ENCODE data around the gene KCNQ1. TPM values are rescaled to one million over a fixed set of nuclear protein-coding genes. Genes with fewer than 3 reads are reported as not detected.
A peak's percentile ranks its signal among the peaks of the same experiment; 100 is the strongest.

Gene KCNQ1
- total and polyA plus RNA-seq, 2 of the 13 experiments (the other 11 are each of a cell fraction or from before 2014, with no cell fraction given): 0.02 to 0.08 TPM

DNA sequence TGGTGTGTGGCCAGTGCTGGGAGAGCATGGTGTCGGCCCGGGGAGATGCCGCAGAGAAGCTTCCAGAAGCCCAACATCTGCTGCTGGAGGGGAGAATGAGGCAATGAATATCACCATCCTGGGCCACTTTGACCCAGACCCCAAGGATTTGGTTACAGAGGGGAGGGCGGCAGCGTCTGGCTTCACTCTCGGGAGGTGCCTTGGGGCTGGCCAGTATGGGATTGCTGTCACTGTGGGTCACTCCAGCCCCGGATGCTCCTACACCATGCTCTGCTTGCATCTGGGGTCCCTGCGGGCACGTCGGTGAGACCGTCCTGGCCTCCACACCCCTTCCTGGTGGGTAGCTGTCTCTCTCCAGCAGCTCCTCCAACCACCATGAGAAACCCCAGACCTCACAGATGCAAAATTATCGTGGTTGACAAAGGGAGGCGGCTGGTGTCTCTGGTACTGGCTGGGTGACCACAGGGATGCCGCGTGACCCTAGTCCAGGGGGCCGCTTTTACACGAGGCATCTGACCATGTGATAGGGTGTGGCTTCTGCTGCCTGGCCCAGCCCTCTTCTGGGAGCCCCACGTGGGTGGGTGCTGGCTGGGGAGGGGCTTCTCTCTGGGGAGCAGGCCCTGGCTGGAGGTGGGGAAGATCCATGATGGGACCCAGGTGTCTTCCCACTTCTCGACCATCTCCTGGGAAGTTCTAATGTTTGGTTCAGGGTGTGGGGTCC is 5.7 kb downstream of the KCNQ1 start:
- CTCF ChIA-PET (ENCODE audit: low intra/inter-chr PET ratio, low total read pairs): no interaction called here
- no peak for FAIRE-seq
- TF ChIP-seq RBAK (CRISPR knock-in tag; IDR thresholded peaks at IDR 0.05): no peak
- TF ChIP-seq SNRNP70 (IDR thresholded peaks at IDR 0.05; ENCODE audit: low read depth, low read length): no peak
- TF ChIP-seq HNF4A (CRISPR knock-in tag; IDR thresholded peaks at IDR 0.05): no peak
- TF ChIP-seq, protein P1, sequence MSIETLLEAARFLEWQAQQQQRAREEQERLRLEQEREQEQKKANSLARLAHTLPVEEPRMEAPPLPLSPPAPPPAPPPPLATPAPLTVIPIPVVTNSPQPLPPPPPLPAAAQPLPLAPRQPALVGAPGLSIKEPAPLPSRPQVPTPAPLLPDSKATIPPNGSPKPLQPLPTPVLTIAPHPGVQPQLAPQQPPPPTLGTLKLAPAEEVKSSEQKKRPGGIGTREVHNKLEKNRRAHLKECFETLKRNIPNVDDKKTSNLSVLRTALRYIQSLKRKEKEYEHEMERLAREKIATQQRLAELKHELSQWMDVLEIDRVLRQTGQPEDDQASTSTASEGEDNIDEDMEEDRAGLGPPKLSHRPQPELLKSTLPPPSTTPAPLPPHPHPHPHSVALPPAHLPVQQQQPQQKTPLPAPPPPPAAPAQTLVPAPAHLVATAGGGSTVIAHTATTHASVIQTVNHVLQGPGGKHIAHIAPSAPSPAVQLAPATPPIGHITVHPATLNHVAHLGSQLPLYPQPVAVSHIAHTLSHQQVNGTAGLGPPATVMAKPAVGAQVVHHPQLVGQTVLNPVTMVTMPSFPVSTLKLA (IDR thresholded peaks at IDR 0.05): 0 out of 2 replicates have a peak, but pooled peaks have one; percentile 10
- TF ChIP-seq, protein P2, sequence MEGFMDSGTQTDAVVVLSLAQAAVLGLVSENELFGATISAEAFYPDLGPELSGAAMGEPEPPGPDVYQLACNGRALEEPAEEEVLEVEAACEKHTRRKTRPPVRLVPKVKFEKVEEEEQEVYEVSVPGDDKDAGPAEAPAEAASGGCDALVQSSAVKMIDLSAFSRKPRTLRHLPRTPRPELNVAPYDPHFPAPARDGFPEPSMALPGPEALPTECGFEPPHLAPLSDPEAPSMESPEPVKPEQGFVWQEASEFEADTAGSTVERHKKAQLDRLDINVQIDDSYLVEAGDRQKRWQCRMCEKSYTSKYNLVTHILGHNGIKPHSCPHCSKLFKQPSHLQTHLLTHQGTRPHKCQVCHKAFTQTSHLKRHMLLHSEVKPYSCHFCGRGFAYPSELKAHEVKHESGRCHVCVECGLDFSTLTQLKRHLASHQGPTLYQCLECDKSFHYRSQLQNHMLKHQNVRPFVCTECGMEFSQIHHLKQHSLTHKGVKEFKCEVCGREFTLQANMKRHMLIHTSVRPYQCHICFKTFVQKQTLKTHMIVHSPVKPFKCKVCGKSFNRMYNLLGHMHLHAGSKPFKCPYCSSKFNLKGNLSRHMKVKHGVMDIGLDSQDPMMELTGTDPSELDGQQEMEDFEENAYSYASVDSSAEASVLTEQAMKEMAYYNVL (CRISPR knock-in tag; IDR thresholded peaks at IDR 0.05; ENCODE audit: borderline replicate concordance): no peak
- Histone ChIP-seq H4K20me1 (ENCODE audit: insufficient read depth, low read length) (no peaks in the 10 kb centered on the region), H3K9me3 (ENCODE audit: low read length) (no peaks in the 10 kb centered on the region), H3K4me3 (replicated peaks in 1 of 3; ENCODE audit: insufficient read depth in 1 of 3, low read depth in 2 of 3, low read length in 3 of 3) (no peak overlapping the region), H2AFZ (ENCODE audit: low read length) (no peak overlapping the region), H3K79me2 (ENCODE audit: insufficient read depth, low read length) (no peaks in the 10 kb centered on the region), H3K36me3 (replicated peaks in 1 of 2; ENCODE audit: control insufficient read depth in 1 of 2, insufficient read depth in 2 of 2, low read length in 2 of 2) (no peaks in the 10 kb centered on the region), H3K4me2 (ENCODE audit: low read depth, low read length) (no peak overlapping the region), H3K9ac (ENCODE audit: insufficient read depth, low read depth, low read length) (no peak overlapping the region), H3K27ac (ENCODE audit: extremely low read length, insufficient read depth, low read length) (no peak overlapping the region), H3K27me3 (ENCODE audit: control insufficient read depth in 1 of 2, insufficient read depth in 2 of 2, low read length in 2 of 2) (peaks cover 30 to 80% of the 10 kb centered on the region in 2 experiments), H3K4me1 (ENCODE audit: insufficient read depth, low read length) (no peaks in the 10 kb centered on the region)
- BruUV-seq (replicated peaks): no TSS peak
- DNase-seq (ENCODE audit: low spot score): no peak
- WGBS (ENCODE audit: low lambda C conversion rate): 38% methylated on average over 12 of the region's 19 CpGs
- in situ Hi-C loops (cut with HindIII; ENCODE audit: extremely low pct_ligation_motif_present, low pct_unique_long_range_greater_than_20kb): no loop called here
- POLR2A ChIA-PET: no interaction called here
- intact Hi-C loops (cut with micrococcal nuclease; ENCODE audit: unreplicated experiment): no loop called here
- ATAC-seq: no peak

Measured in HepG2 (cell line).